ENCODE data around the gene EYA2. TPM values are rescaled to one million over a fixed set of nuclear protein-coding genes. Genes with fewer than 3 reads are reported as not detected.

The EYA2 gene
- total and polyA plus RNA-seq, 2 donors (not counting 3 experiments of a cell fraction or from before 2014, with no cell fraction given) = not detected

DNA sequence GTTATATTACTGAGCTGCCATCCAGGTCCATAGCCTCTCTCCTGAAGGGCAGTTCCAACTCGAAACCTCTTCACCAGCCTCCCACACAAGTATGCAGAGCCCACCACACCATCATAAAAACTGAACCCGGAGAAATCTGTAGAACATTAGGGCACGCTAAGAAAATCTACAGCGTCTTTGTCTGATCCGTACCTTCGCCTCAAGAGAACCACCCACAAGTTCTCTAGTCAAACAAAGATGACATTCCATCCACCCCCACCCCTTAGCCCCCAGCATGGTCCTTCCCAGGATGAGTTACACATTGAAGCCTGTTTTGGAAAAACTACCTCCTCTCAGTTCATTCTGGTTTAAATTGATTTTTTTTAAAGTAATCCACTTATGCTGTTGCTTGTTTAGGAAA, 242.1 kb downstream of the EYA2 start:
- Histone ChIP-seq H4K20me1 (replicated peaks; ENCODE audit: control insufficient read depth, extremely low read depth, insufficient read depth, low read length) (no peaks in the 10 kb centered on the region), H3K27me3 (ENCODE audit: control insufficient read depth in 2 of 2, insufficient read depth in 2 of 2, low read length in 2 of 2) (no peaks in the 10 kb centered on the region), H3K4me1 (ENCODE audit: control insufficient read depth, extremely low read depth, insufficient read depth, low read length) (no peaks in the 10 kb centered on the region), H3K9me3 (replicated peaks; ENCODE audit: control insufficient read depth, insufficient read depth, low read length) (no peaks in the 10 kb centered on the region), H3K9ac (replicated peaks; ENCODE audit: extremely low read depth, insufficient read depth, low read length) (no peak overlapping the region), H3K79me2 (ENCODE audit: control insufficient read depth, insufficient read depth, low read length) (no peaks in the 10 kb centered on the region), H2AFZ (ENCODE audit: low read depth, low read length) (no peak overlapping the region), H3K27ac (ENCODE audit: insufficient read depth, low read depth, low read length) (no peak overlapping the region), H3K4me2 (ENCODE audit: insufficient read depth, low read length) (no peak overlapping the region), H3K36me3 (ENCODE audit: control insufficient read depth in 2 of 2, extremely low read depth in 1 of 2, insufficient read depth in 2 of 2, low read length in 2 of 2) (no peaks in the 10 kb centered on the region), H3K9me1 (replicated peaks; ENCODE audit: control insufficient read depth, extremely low read depth, insufficient read depth, low read length) (no peaks in the 10 kb centered on the region), H3K4me3 (replicated peaks in 1 of 3; ENCODE audit: insufficient read depth in 1 of 3, low read depth in 1 of 3, low read length in 3 of 3) (no peak overlapping the region)
- dilution Hi-C loops (cut with MboI; ENCODE audit: extremely low pct_ligation_motif_present, low sequenced_read_pairs) (no loop called here), intact Hi-C loops (cut with micrococcal nuclease) (no loop called here)
- FAIRE-seq (no peak), DNase-seq (ENCODE audit: low read depth, low spot score) (no peak)
- POLR2A ChIA-PET = no interaction called here
- no TSS peak for BruUV-seq (replicated peaks)
- no peak for TF ChIP-seq POLR2A (IDR thresholded peaks at IDR 0.05; ENCODE audit: low read depth, low read length)
- TF ChIP-seq EZH2 (IDR thresholded peaks at IDR 0.05; ENCODE audit: borderline replicate concordance, low read depth, low read length, severe bottlenecking) = no peak
- TF ChIP-seq CTCF (IDR thresholded peaks at IDR 0.05; ENCODE audit: extremely low read depth in 1 of 2, insufficient read depth in 1 of 2, low read depth in 1 of 2, low read length in 2 of 2) = no peak
- TF ChIP-seq GATA2 (IDR thresholded peaks at IDR 0.05; ENCODE audit: insufficient read depth, insufficient read length, low read depth, low read length) = no peak
- no peak for TF ChIP-seq MYC (IDR thresholded peaks at IDR 0.05; ENCODE audit: low read depth, low read length)
- no peak for TF ChIP-seq MAX (IDR thresholded peaks at IDR 0.05; ENCODE audit: insufficient read depth, insufficient read length)
- CTCF ChIA-PET = interaction anchor here (0.5 kb wide), 1 partner anchor 1082 kb away, joined by 3 read pairs; no protein-coding TSS in a partner anchor

Measured in endothelial cell of umbilical vein (primary cell).